H1 (cell line): ENCODE measurements around the gene DDX51. TPM values are rescaled to one million over a fixed set of nuclear protein-coding genes. Genes with fewer than 3 reads are reported as not detected.

Source experiments
- CTCF ChIA-PET: fragments of 300-600 bp; sonication (Branson Sonifier 250); formaldehyde crosslinking; loops from one replicate; lab custom pipeline; 2021; ENCODE audit not compliant: partially characterized antibody; lab: Charles Lee
- POLR2A ChIA-PET: fragments of 300-600 bp; sonication (Branson Sonifier 250); formaldehyde crosslinking; loops from one replicate; lab custom pipeline; 2021; ENCODE audit warnings: inconsistent platforms; ENCODE audit not compliant: partially characterized antibody; lab: Charles Lee
- DNase-seq, 2 experiments: peaks; one replicate each; pipeline versions ENCODE4 v3.0.0 to v3.0.0-alpha.2; 2010 to 2022; ENCODE audit warnings: low spot score in 2 of 2, low read depth in 1 of 2, mixed read lengths in 1 of 2
- FAIRE-seq: peaks from 2 replicates; lab custom pipeline; 2011; peaks lifted over from hg19 to GRCh38; lab: Jason Lieb, UNC
- H2AFZ ChIP-seq: 2 replicates; pipeline ENCODE4 v1.8.1; 2012; ENCODE audit warnings: low read length, inconsistent platforms
- H2AK5ac ChIP-seq: 2 replicates; pipeline ENCODE4 v1.6.1; 2013; ENCODE audit warnings: low read depth, low read length
- H2BK120ac ChIP-seq: replicated peaks from 2 replicates; pipeline ENCODE3; 2013; ENCODE audit warnings: low read depth, low read length, inconsistent platforms
- H2BK12ac ChIP-seq: 2 replicates; pipeline ENCODE4 v1.6.1; 2013; ENCODE audit warnings: low read depth, low read length
- H2BK15ac ChIP-seq: 2 replicates; pipeline ENCODE4 v1.6.1; 2013; ENCODE audit warnings: low read length
- H2BK20ac ChIP-seq: 2 replicates; pipeline ENCODE4 v1.6.1; 2013; ENCODE audit warnings: low read length
- H2BK5ac ChIP-seq: 2 replicates; pipeline ENCODE4 v1.6.1; 2013; ENCODE audit warnings: low read depth, low read length
- H3K14ac ChIP-seq: 2 replicates; pipeline ENCODE4 v1.6.1; 2013; ENCODE audit warnings: inconsistent platforms; ENCODE audit not compliant: insufficient read length
- H3K18ac ChIP-seq: 2 replicates; pipeline ENCODE4 v1.6.1; 2013; ENCODE audit warnings: low read length; ENCODE audit errors: extremely low read depth
- H3K23ac ChIP-seq: 2 replicates; pipeline ENCODE4 v1.6.1; 2013; ENCODE audit warnings: inconsistent platforms; ENCODE audit not compliant: insufficient read length
- H3K23me2 ChIP-seq: 2 replicates; pipeline ENCODE4 v1.6.1; 2013; ENCODE audit warnings: low read depth, low read length
- H3K27ac ChIP-seq: 2 replicates; pipeline ENCODE4 v1.6.1; 2011; ENCODE audit warnings: low read depth, low read length, inconsistent platforms
- H3K27me3 ChIP-seq, 4 experiments: replicated peaks in 1 of 4; 1 replicate in 1 of 4; 2 replicates in 3 of 4; pipeline versions ENCODE4 v1.6.1 to v1.8.1; 2011 to 2013; ENCODE audit warnings: low read length in 3 of 4, mild to moderate bottlenecking in 3 of 4, inconsistent platforms in 2 of 4, mixed read lengths in 2 of 4, moderate library complexity in 1 of 4; ENCODE audit not compliant: control insufficient read depth in 3 of 4, insufficient read depth in 3 of 4; ENCODE audit errors: extremely low read depth in 1 of 4
- H3K36me3 ChIP-seq, 4 experiments: 2 replicates each; pipeline versions ENCODE4 v1.6.1 to v1.8.1; 2011 to 2013; ENCODE audit warnings: mild to moderate bottlenecking in 4 of 4, low read length in 3 of 4, moderate library complexity in 2 of 4, control low read depth in 1 of 4, inconsistent platforms in 1 of 4; ENCODE audit not compliant: insufficient read depth in 4 of 4, control insufficient read depth in 2 of 4
- H3K4ac ChIP-seq: replicated peaks from 2 replicates; pipeline ENCODE3; 2013; ENCODE audit warnings: low read length, low read depth, mixed read lengths, inconsistent platforms; ENCODE audit not compliant: insufficient read length
- H3K4me1 ChIP-seq, 4 experiments: replicated peaks in 1 of 4; 1 replicate in 1 of 4; 2 replicates in 3 of 4; pipeline versions ENCODE4 v1.6.1 to v1.8.1; 2011 to 2013; ENCODE audit warnings: low read length in 3 of 4, inconsistent platforms in 2 of 4, mixed read lengths in 1 of 4; ENCODE audit not compliant: insufficient read depth in 4 of 4, control insufficient read depth in 3 of 4
- H3K4me2 ChIP-seq, 2 experiments: 2 replicates each; pipeline versions ENCODE4 v1.6.1 to v1.8.1; 2011 to 2013; ENCODE audit warnings: low read depth in 2 of 2, low read length in 2 of 2, control low read depth in 1 of 2, inconsistent platforms in 1 of 2, mild to moderate bottlenecking in 1 of 2; ENCODE audit not compliant: insufficient read depth in 1 of 2
- H3K4me3 ChIP-seq, 4 experiments: fragments of 200-600, 300-600 bp in 1 of 4; sonication (generic), shearing (Covaris generic), sonication (Bioruptor Twin) in 1 of 4; 2 replicates each; pipeline versions ENCODE4 v1.5.1 to v1.8.1; 2011 to 2016; ENCODE audit warnings: low read length in 4 of 4, low read depth in 3 of 4, control low read depth in 2 of 4, inconsistent platforms in 2 of 4, mild to moderate bottlenecking in 2 of 4, mixed read lengths in 1 of 4, moderate library complexity in 1 of 4; ENCODE audit not compliant: insufficient read depth in 2 of 4; ENCODE audit errors: extremely low read depth in 1 of 4
- H3K56ac ChIP-seq: replicated peaks from 2 replicates; pipeline ENCODE3; 2013; ENCODE audit warnings: low read depth, mild to moderate bottlenecking, mixed read lengths, low read length, inconsistent platforms; ENCODE audit not compliant: insufficient read length
- H3K79me1 ChIP-seq: 2 replicates; pipeline ENCODE4 v1.6.1; 2013; ENCODE audit warnings: low read depth, low read length, control low read depth
- H3K79me2 ChIP-seq, 2 experiments: 2 replicates each; pipeline versions ENCODE4 v1.6.1 to v1.8.1; 2012 to 2013; ENCODE audit warnings: low read length in 2 of 2, mild to moderate bottlenecking in 2 of 2, inconsistent platforms in 1 of 2; ENCODE audit not compliant: insufficient read depth in 2 of 2, control insufficient read depth in 1 of 2
- H3K9ac ChIP-seq, 4 experiments: replicated peaks in 1 of 4; 1 replicate in 1 of 4; 2 replicates in 3 of 4; pipeline versions ENCODE4 v1.6.1 to v1.8.1; 2011 to 2013; ENCODE audit warnings: low read depth in 3 of 4, low read length in 3 of 4, control low read depth in 2 of 4, mild to moderate bottlenecking in 2 of 4, moderate library complexity in 2 of 4, inconsistent platforms in 1 of 4; ENCODE audit errors: extremely low read depth in 1 of 4
- H3K9me3 ChIP-seq, 2 experiments: 2 replicates each; pipeline versions ENCODE4 v1.6.1 to v1.8.1; 2012 to 2013; ENCODE audit warnings: mild to moderate bottlenecking in 2 of 2, moderate library complexity in 2 of 2, control low read depth in 1 of 2, inconsistent platforms in 1 of 2, low read depth in 1 of 2, low read length in 1 of 2, mixed read lengths in 1 of 2; ENCODE audit not compliant: insufficient read depth in 2 of 2
- H4K20me1 ChIP-seq, 2 experiments: replicated peaks in 1 of 2; 2 replicates each; pipeline versions ENCODE3 to v1.8.1; 2011 to 2013; ENCODE audit warnings: inconsistent platforms in 2 of 2, low read length in 2 of 2, mild to moderate bottlenecking in 1 of 2; ENCODE audit not compliant: insufficient read depth in 2 of 2, control insufficient read depth in 1 of 2
- H4K5ac ChIP-seq: 2 replicates; pipeline ENCODE4 v1.6.1; 2013; ENCODE audit warnings: low read length, low read depth, mixed read lengths, inconsistent platforms; ENCODE audit not compliant: insufficient read length
- H4K8ac ChIP-seq: 2 replicates; pipeline ENCODE4 v1.8.0; 2013; ENCODE audit warnings: mild to moderate bottlenecking, moderate library complexity, low read length, inconsistent platforms; ENCODE audit not compliant: insufficient read depth; ENCODE audit errors: extremely low read depth
- H4K91ac ChIP-seq: replicated peaks from 2 replicates; pipeline ENCODE3; 2013; ENCODE audit warnings: low read length, mixed read lengths, inconsistent platforms; ENCODE audit not compliant: insufficient read length
- CHD1 ChIP-seq: IDR thresholded peaks from 2 replicates; pipeline ENCODE4 v1.6.1; 2012; ENCODE audit warnings: low read depth, low read length, improper control_type of control experiment
- CHD2 ChIP-seq: IDR thresholded peaks from 2 replicates; pipeline ENCODE4 v1.6.1; 2012; ENCODE audit warnings: low read length, improper control_type of control experiment
- CTBP2 ChIP-seq: IDR thresholded peaks from 2 replicates; pipeline ENCODE4 v1.7.0; 2011; ENCODE audit warnings: borderline replicate concordance, mild to moderate bottlenecking, moderate library complexity, mixed read lengths, low read length; ENCODE audit not compliant: insufficient read depth, insufficient read length
- EP300 ChIP-seq, 2 experiments: IDR thresholded peaks; 1 replicate in 1 of 2; 2 replicates in 1 of 2; pipeline ENCODE4 v1.6.1; 2011 to 2012; ENCODE audit warnings: low read depth in 2 of 2, low read length in 2 of 2, mild to moderate bottlenecking in 2 of 2, borderline replicate concordance in 1 of 2, inconsistent platforms in 1 of 2, moderate library complexity in 1 of 2
- GABPA ChIP-seq: IDR thresholded peaks from 2 replicates; pipeline ENCODE4 v1.6.1; 2011; ENCODE audit warnings: mild to moderate bottlenecking, low read length, moderate library complexity, borderline replicate concordance; ENCODE audit not compliant: insufficient read depth
- POU5F1 ChIP-seq: IDR thresholded peaks from 2 replicates; pipeline ENCODE4 v1.6.1; 2011; ENCODE audit warnings: low read depth, mild to moderate bottlenecking, low read length, moderate library complexity
- RAD21 ChIP-seq, 2 experiments: IDR thresholded peaks in 1 of 2; conservative IDR thresholded peaks in 1 of 2; 2 replicates each; pipeline ENCODE4 v1.6.1; 2011; ENCODE audit warnings: low read depth in 2 of 2, low read length in 2 of 2, improper control_type of control experiment in 1 of 2, inconsistent platforms in 1 of 2, mild to moderate bottlenecking in 1 of 2, moderate library complexity in 1 of 2
- SAP30 ChIP-seq: fragments of 300-600 bp; sonication (generic); IDR thresholded peaks from 2 replicates; pipeline ENCODE4 v1.7.1; 2012; ENCODE audit warnings: low read length, moderate library complexity, mild to moderate bottlenecking, inconsistent platforms; ENCODE audit not compliant: insufficient read depth, insufficient replicate concordance
- SIX5 ChIP-seq: IDR thresholded peaks from 2 replicates; pipeline ENCODE4 v1.6.1; 2011; ENCODE audit warnings: mild to moderate bottlenecking, low read depth, low read length
- SUZ12 ChIP-seq: fragments of 200-600 bp; sonication (generic); IDR thresholded peaks from 2 replicates; pipeline ENCODE4 v1.6.1; 2012; ENCODE audit warnings: mild to moderate bottlenecking, inconsistent platforms, low read length, moderate library complexity, mixed read lengths
- TAF7 ChIP-seq: optimal IDR thresholded peaks from 2 replicates; pipeline ENCODE3; 2011; ENCODE audit warnings: low read depth, mild to moderate bottlenecking, inconsistent platforms, low read length, moderate library complexity, borderline replicate concordance
- whole genome bisulfite sequencing, 2 experiments: shearing (Covaris generic) in 1 of 2; methylation state at CpG; one replicate each; pipeline versions ENCODE4 v1.1.6 to v1.1.7; 2013 to 2015; ENCODE audit warnings: low lambda C conversion rate in 2 of 2, mixed read lengths in 2 of 2, inconsistent platforms in 1 of 2, low coverage in 1 of 2, missing lambda C conversion rate in 1 of 2; ENCODE audit not compliant: insufficient replicate concordance in 2 of 2, insufficient coverage in 1 of 2, insufficient read length in 1 of 2; ENCODE audit errors: extremely low coverage in 1 of 2, missing lambda C conversion rate in 1 of 2; 5-methylcytosine and 5-hydroxymethylcytosine counted together
- polyA plus RNA-seq, 7 experiments: library from polyadenylated mRNA; depleted of rRNA in 3 of 7; stranded (reverse) in 5 of 7; unstranded in 2 of 7; fragments of >200 nt in 5 of 7; fragments of 200-250 nt in 2 of 7; gene quantifications; 1 replicate in 5 of 7; 2 replicates in 1 of 7; 4 replicates in 1 of 7; pipeline versions ENCODE4 v1.2.1 to v1.2.3, GENCODE V29; 2011 to 2013; ENCODE audit warnings: missing spikeins in 2 of 7, mixed read lengths in 2 of 7
- total RNA-seq: library from RNA; stranded (reverse); fragmentation: NEBNext Ultra II Directional; extraction: Animal tissue kit (Norgen Biotek cat#: 25700); gene quantifications from 2 replicates; pipeline ENCODE4 v1.2.1, GENCODE V29; 2021

Gene DDX51
- total and polyA plus RNA-seq, 2 of the 8 experiments (the other 6 are each of a cell fraction or from before 2014, with no cell fraction given): 11.2 to 24.4 TPM

GRCh38 chr12:132137483-132138125 is 6.5 kb downstream of the DDX51 start:
- Histone ChIP-seq H3K9me3 (no peaks in the 10 kb centered on the region), H3K23ac (no peak overlapping the region), H3K56ac (no peak overlapping the region), H2BK20ac (no peak overlapping the region), H3K4me2 (no peak overlapping the region), H4K91ac (no peak overlapping the region), H3K14ac (no peak overlapping the region), H3K4ac (no peak overlapping the region), H2AFZ (no peak overlapping the region), H3K23me2 (no peaks in the 10 kb centered on the region), H2BK120ac (no peak overlapping the region), H4K5ac (no peak overlapping the region), H3K4me3 (no peak overlapping the region), H2AK5ac (no peak overlapping the region), H3K9ac (no peak overlapping the region), H4K8ac (no peak overlapping the region), H3K27ac (no peak overlapping the region), H3K18ac (no peak overlapping the region), H3K4me1 (0 out of 7 replicates have a peak, but pooled peaks cover 0 to under 1% (median 0%) of the 10 kb centered on the region in 4 experiments), H2BK5ac (no peak overlapping the region), H3K27me3 (peaks cover 0 to 4% (median 1%) of the 10 kb centered on the region in 4 experiments; a peak in 2 of 7 replicates), H3K79me2 (peaks cover 0 to 9% of the 10 kb centered on the region in 2 experiments; a peak in 1 of 4 replicates), H2BK15ac (no peak overlapping the region), H4K20me1 (peaks cover 5 to 12% of the 10 kb centered on the region in 2 experiments), H2BK12ac (no peak overlapping the region), H3K36me3 (peaks cover 12 to 32% (median 27%) of the 10 kb centered on the region in 4 experiments; a peak in 6 of 8 replicates), H3K79me1 (peaks cover 3% of the 10 kb centered on the region; the same call in 1 of the 2 replicates)
- WGBS, 2 experiments: 89% methylated on average over 13 of the region's 13 CpGs; no CpG with 5 or more reads in 1 of the 2 experiments
- FAIRE-seq: no peak
- POLR2A ChIA-PET: interaction anchor here (0.7 to 1.7 kb wide), 8 partner anchors 9 to 668 kb away, joined by 3 to 5 read pairs (median 4); no protein-coding TSS in a partner anchor
- CTCF ChIA-PET: interaction anchor here (1.4 kb wide), 1 partner anchor 16 kb away, joined by 7 read pairs; no protein-coding TSS in a partner anchor
- no peak for DNase-seq
- no peak for TF ChIP-seq SAP30
- TF ChIP-seq POU5F1: no peak
- TF ChIP-seq EP300 (IDR thresholded peaks at IDR 0.05; ENCODE audit: borderline replicate concordance in 1 of 2, low read depth in 2 of 2, low read length in 2 of 2): no peak
- no peak for TF ChIP-seq GABPA
- no peak for TF ChIP-seq CTBP2
- TF ChIP-seq RAD21 (IDR thresholded peaks at IDR 0.05 in 1 of 2, conservative IDR thresholded peaks at IDR 0.05 in 1 of 2; ENCODE audit: low read depth in 2 of 2, low read length in 2 of 2): no peak
- no peak for TF ChIP-seq CHD1
- TF ChIP-seq TAF7: no peak
- TF ChIP-seq SUZ12: no peak
- TF ChIP-seq CHD2: no peak
- no peak for TF ChIP-seq SIX5
